SK-N-SH treated with all-trans-retinoic acid at 6 μM for 48 hours (cell line): ENCODE data around the gene CDC14A.

Experiments used
- ARNTL ChIP-seq: fragments of 450-650 bp; formaldehyde crosslinking; IDR thresholded peaks from 2 replicates; pipeline ENCODE4 v1.5.0; 2020; ENCODE audit warnings: low read depth, mild to moderate bottlenecking, moderate library complexity, borderline replicate concordance
- BACH2 ChIP-seq: fragments of 250-450 bp; sonication (Bioruptor Pico); IDR thresholded peaks from 2 replicates; pipeline ENCODE4 v1.9.0; 2021; ENCODE audit warnings: mild to moderate bottlenecking, borderline replicate concordance
- ISL1 ChIP-seq: fragments of 250-450 bp; sonication (Bioruptor Pico); IDR thresholded peaks from 2 replicates; pipeline ENCODE4 v2.1.2; 2022; ENCODE audit warnings: mild to moderate bottlenecking, moderate library complexity
- OSR1 ChIP-seq: fragments of 250-450 bp; sonication (Bioruptor Pico); IDR thresholded peaks from 2 replicates; pipeline ENCODE4 v1.8.0; 2022; ENCODE audit warnings: moderate library complexity, mild to moderate bottlenecking, inconsistent platforms
- RARB ChIP-seq: fragments of 250-450 bp; sonication (Bioruptor Pico); IDR thresholded peaks from 2 replicates; pipeline ENCODE4 v1.8.0; 2021; ENCODE audit warnings: mild to moderate bottlenecking, moderate library complexity
- ZC3H10 ChIP-seq: fragments of 250-450 bp; sonication (Bioruptor Pico); IDR thresholded peaks from 2 replicates; pipeline ENCODE4 v1.5.1; 2021; ENCODE audit warnings: mild to moderate bottlenecking, moderate library complexity
- ZFP3 ChIP-seq: fragments of 250-450 bp; sonication (Bioruptor Pico); IDR thresholded peaks from 2 replicates; pipeline ENCODE4 v1.5.0; 2020; ENCODE audit warnings: mild to moderate bottlenecking, moderate library complexity
- ZFP30 ChIP-seq: fragments of 450-650 bp; formaldehyde crosslinking; IDR thresholded peaks from 2 replicates; pipeline ENCODE4 v1.5.0; 2022; ENCODE audit warnings: mild to moderate bottlenecking, moderate library complexity
- ZNF8 ChIP-seq: fragments of 450-650 bp; formaldehyde crosslinking; IDR thresholded peaks from 2 replicates; pipeline ENCODE4 v1.5.0; 2020; ENCODE audit warnings: mild to moderate bottlenecking, moderate library complexity
- TF ChIP-seq, protein P1 (sequence below): fragments of 250-450 bp; sonication (Bioruptor Pico); IDR thresholded peaks from 2 replicates; pipeline ENCODE4 v1.5.0; 2020; ENCODE audit warnings: mild to moderate bottlenecking, moderate library complexity
- TF ChIP-seq, protein P2 (sequence below): fragments of 250-450 bp; sonication (Bioruptor Pico); IDR thresholded peaks from 2 replicates; pipeline ENCODE4 v1.5.1; 2020; ENCODE audit warnings: low read depth, mild to moderate bottlenecking, moderate library complexity
- TF ChIP-seq, protein P3 (sequence below): fragments of 250-450 bp; sonication (Bioruptor Pico); IDR thresholded peaks from 2 replicates; pipeline ENCODE4 v1.8.0; 2020; ENCODE audit warnings: mild to moderate bottlenecking, moderate library complexity, borderline replicate concordance

DNA sequence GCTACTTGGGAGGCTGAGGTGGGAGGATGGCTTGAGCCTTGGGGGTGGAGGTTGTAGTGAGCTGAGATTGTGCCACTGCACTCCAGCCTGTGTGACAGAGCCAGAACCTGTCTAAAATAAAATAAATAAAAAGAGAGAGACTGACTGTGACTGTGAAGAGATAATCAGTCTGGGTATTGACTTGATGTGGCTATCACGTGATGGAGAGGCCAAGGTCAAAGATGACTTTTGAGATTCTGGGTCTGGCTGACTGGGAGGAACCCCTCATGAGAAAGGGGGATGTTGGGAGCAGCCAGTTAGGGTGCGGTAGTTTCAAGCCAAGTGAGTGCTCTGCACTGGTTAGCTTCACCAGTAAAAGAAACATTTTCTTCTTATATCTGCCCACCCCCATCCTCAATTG is 66.8 kb downstream of the CDC14A start:
- no peak for TF ChIP-seq ISL1
- TF ChIP-seq BACH2 (CRISPR knock-in tag): no peak
- TF ChIP-seq, protein P1, sequence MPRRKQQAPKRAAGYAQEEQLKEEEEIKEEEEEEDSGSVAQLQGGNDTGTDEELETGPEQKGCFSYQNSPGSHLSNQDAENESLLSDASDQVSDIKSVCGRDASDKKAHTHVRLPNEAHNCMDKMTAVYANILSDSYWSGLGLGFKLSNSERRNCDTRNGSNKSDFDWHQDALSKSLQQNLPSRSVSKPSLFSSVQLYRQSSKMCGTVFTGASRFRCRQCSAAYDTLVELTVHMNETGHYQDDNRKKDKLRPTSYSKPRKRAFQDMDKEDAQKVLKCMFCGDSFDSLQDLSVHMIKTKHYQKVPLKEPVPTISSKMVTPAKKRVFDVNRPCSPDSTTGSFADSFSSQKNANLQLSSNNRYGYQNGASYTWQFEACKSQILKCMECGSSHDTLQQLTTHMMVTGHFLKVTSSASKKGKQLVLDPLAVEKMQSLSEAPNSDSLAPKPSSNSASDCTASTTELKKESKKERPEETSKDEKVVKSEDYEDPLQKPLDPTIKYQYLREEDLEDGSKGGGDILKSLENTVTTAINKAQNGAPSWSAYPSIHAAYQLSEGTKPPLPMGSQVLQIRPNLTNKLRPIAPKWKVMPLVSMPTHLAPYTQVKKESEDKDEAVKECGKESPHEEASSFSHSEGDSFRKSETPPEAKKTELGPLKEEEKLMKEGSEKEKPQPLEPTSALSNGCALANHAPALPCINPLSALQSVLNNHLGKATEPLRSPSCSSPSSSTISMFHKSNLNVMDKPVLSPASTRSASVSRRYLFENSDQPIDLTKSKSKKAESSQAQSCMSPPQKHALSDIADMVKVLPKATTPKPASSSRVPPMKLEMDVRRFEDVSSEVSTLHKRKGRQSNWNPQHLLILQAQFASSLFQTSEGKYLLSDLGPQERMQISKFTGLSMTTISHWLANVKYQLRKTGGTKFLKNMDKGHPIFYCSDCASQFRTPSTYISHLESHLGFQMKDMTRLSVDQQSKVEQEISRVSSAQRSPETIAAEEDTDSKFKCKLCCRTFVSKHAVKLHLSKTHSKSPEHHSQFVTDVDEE (CRISPR knock-in tag): no peak
- TF ChIP-seq RARB: no peak
- no peak for TF ChIP-seq ARNTL (CRISPR knock-in tag)
- TF ChIP-seq ZNF8 (CRISPR knock-in tag): no peak
- TF ChIP-seq ZFP30: no peak
- TF ChIP-seq, protein P2, sequence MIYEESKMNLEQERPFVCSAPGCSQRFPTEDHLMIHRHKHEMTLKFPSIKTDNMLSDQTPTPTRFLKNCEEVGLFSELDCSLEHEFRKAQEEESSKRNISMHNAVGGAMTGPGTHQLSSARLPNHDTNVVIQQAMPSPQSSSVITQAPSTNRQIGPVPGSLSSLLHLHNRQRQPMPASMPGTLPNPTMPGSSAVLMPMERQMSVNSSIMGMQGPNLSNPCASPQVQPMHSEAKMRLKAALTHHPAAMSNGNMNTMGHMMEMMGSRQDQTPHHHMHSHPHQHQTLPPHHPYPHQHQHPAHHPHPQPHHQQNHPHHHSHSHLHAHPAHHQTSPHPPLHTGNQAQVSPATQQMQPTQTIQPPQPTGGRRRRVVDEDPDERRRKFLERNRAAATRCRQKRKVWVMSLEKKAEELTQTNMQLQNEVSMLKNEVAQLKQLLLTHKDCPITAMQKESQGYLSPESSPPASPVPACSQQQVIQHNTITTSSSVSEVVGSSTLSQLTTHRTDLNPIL: no peak
- TF ChIP-seq ZC3H10 (CRISPR knock-in tag): no peak
- no peak for TF ChIP-seq ZFP3
- TF ChIP-seq, protein P3, sequence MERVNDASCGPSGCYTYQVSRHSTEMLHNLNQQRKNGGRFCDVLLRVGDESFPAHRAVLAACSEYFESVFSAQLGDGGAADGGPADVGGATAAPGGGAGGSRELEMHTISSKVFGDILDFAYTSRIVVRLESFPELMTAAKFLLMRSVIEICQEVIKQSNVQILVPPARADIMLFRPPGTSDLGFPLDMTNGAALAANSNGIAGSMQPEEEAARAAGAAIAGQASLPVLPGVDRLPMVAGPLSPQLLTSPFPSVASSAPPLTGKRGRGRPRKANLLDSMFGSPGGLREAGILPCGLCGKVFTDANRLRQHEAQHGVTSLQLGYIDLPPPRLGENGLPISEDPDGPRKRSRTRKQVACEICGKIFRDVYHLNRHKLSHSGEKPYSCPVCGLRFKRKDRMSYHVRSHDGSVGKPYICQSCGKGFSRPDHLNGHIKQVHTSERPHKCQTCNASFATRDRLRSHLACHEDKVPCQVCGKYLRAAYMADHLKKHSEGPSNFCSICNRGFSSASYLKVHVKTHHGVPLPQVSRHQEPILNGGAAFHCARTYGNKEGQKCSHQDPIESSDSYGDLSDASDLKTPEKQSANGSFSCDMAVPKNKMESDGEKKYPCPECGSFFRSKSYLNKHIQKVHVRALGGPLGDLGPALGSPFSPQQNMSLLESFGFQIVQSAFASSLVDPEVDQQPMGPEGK (CRISPR knock-in tag): no peak
- no peak for TF ChIP-seq OSR1 (CRISPR knock-in tag)
